Left renal pelvis (tissue), 4 donors: Measurements from ENCODE around the gene PRR20D. TPM values are rescaled to one million over a fixed set of nuclear protein-coding genes. Genes with fewer than 3 reads are reported as not detected.
"Not testable (repeated sequence)": the region's sequence is repeated elsewhere in the genome, so short reads cannot be mapped to it uniquely, and the experiment has no call there.

Source experiments
- DNase-seq, 4 donors: peaks; one replicate each; pipeline ENCODE4 v3.0.0-alpha.2; 2013; ENCODE audit warnings: low read depth in 4 of 4, low spot score in 3 of 4
- polyA plus RNA-seq, 4 donors: library from polyadenylated mRNA; unstranded; fragments of 120-200 nt; gene quantifications; one replicate each; pipeline ENCODE4 v1.2.1, GENCODE V29; 2013; ENCODE audit not compliant: insufficient read length in 4 of 4

Gene PRR20D
- polyA plus RNA-seq: not detected

DNA sequence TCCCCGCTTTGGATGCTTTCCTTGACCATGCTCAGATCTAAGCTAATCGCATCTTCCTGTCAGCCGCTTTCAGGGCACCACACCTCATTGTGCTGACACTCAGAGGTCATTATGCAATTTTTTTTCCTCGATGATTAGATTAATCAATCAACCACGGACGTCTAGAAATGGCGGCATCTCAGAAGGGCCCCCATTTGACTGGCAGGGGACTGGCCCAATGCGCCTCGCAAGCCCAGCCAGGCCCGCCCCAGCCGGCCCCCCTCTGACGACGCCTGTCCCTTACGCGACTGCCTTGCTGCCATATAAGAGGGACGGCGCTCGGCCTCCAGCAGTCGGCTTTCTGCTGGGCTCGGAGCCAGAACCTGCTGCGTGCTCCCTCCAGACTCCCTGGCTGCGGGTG is at the start of gene PRR20D:
PRR20D (plus strand) TSS at position 301 of the 400 bp plus-strand sequence. CDS start 387 bp downstream, outside the sequence.
- not testable (repeated sequence) for DNase-seq

DNA sequence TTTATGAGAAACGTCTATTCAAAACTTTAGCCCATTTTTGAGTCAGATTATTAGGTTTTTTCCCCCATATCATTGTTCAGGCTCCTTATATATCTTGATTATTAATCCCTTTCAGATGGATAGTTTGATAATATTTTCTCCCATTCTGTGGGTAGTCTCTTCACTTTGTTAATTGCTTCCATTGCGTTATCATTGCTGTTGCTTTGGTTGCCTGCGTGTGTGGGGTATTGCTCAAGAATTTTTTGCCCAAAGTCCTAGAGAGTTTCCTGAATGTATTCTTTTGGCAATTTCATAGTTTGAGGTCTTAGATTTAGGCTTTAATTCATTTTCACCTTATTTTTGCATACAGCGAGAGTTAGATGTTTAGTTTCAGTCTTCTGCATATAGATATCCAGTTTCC is 45.5 kb upstream of the PRR20D start:
- DNase-seq: no peak

DNA sequence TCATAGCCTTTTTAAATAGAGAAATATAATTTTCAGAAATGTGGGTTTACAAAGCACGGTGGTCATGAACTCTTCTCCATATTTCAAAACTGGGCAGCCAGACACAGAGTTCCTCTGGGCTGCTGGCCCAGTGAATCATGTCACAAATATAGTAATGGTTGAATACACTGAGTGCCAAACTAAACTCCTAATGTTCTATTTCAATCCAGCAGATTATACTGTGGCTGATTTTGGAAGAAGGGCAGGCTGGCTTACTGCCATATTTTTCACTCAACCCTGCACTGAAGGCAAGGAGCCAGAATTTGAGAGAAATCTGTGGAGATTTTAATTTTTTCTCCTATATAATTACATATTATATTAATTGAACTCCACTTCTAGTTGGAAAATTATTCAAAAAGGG is 36.8 kb upstream of the PRR20D start:
- DNase-seq: no peak

DNA sequence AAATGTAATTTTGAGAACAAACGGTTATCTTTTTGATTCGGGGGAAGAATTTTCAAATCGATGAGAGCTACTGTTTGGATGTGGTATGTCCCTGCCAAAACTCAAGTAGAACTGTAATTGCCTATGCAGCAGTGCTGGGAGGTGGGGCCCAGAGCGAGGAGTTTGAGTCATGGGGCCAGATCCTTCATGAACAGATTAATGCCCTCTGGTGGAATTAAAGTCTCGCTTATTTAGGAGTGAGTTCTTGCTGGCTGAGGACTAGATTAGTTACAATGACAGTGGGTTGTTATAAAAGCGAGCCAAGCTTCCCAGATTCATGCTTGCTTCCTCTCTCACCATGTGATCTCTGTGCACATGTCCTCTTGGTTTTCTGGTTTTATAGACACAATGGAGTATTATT is 31.5 kb upstream of the PRR20D start:
- no peak for DNase-seq

DNA sequence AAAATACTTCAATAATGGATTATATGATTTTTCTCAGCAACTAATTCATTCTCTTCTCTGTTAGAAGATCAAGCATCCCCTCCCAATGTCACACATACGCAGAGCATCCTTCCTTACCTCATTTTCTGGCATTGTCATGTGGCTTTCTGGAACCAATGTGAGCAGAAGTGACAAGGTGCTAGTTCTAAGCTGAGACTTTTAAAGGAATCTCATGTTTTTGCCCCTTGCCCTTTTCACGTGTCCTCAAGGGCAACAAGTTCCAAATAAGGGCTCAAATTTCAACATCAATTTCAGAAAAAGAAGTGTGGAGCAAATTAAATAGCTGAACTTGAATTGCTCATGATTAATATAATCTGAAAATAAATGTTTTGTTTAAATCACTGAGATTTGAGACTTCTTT is 24.3 kb upstream of the PRR20D start:
- no peak for DNase-seq

DNA sequence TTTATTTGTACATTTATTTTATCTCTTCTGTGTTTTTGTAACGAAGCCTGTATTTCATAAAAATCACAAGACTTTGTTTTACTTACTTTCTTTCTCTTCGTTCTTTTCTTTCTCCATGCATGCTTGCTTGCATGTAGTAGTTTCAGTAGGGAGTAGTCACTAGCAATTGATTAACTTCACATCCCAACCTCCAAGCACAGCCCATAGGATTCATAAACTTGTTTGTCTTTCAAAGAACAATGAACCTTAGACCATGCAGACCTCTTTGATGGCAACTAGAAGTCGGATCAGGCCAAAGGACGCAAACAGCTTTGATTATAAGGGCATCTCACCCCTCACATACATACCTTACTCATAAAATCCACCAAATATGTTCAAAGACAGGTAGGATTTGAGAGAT is 22.8 kb upstream of the PRR20D start:
- DNase-seq: no peak

DNA sequence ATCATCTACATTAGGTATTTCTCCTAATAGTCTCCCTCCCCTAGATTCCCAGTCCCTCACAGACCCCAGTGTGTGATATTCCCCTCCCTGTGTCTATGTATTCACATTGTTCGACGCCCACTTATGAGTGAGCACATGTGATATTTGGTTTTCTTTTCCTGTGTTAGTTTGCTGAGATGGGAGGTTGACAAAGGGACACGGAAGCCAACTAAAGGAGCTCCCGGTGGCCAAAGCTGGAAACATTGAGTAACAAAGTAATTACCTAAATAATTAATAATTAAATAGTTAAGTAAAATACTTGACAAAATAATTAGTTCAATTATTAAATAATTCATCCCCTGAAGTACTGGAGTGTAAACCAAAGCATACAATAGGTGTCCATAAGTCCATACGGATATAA is 21.4 kb upstream of the PRR20D start:
- DNase-seq: no peak

DNA sequence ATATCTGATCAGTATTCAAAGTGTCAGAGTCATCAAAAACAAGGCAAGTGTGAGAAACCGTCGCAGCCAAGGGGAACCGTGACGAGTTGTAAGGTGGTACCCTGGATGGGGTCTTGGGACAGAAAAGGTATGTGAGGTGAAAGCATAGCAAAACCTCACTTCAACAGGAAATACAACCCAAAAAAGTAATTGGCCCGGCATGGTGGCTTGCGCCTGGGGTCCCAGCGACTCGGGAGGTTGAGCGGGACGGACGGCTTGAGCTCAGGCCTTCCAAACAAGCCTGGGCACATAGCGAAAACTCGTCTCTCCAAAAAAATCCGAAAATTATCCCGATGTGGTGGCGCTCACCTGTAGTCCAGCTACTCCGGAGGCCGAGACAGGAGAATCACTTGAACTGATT is 20.7 kb upstream of the PRR20D start:
- DNase-seq: not testable (repeated sequence)

DNA sequence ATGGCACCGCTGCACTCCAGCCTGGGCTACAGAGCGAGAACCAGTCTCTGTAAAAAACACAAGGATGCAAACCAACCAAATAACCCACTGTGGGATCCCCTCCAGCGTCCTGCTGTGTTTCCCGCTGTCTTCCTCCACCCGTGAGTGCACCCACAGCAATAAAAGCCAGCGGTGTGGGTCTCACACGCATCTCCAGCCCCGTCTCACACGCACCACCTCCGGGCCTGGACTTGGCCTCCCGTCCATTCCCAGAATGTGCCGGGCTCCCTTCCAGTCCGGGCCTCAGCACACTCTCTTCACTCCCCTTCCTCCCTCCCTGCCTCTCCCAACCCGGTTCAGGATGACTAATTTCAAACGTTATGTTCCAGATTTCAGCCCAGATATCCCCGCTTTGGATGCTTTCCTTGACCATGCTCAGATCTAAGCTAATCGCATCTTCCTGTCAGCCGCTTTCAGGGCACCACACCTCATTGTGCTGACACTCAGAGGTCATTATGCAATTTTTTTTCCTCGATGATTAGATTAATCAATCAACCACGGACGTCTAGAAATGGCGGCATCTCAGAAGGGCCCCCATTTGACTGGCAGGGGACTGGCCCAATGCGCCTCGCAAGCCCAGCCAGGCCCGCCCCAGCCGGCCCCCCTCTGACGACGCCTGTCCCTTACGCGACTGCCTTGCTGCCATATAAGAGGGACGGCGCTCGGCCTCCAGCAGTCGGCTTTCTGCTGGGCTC is 20.0 kb upstream of the PRR20D start, which contains the start of gene PRR20A:
PRR20A (plus strand) TSS at position 684 of the 734 bp plus-strand sequence. CDS start 387 bp downstream, outside the sequence.
- DNase-seq: not testable (repeated sequence)

DNA sequence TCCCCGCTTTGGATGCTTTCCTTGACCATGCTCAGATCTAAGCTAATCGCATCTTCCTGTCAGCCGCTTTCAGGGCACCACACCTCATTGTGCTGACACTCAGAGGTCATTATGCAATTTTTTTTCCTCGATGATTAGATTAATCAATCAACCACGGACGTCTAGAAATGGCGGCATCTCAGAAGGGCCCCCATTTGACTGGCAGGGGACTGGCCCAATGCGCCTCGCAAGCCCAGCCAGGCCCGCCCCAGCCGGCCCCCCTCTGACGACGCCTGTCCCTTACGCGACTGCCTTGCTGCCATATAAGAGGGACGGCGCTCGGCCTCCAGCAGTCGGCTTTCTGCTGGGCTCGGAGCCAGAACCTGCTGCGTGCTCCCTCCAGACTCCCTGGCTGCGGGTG is 13.2 kb upstream of the PRR20D start, which contains the start of gene PRR20B:
PRR20B (plus strand) TSS at position 301 of the 400 bp plus-strand sequence. CDS start 387 bp downstream, outside the sequence.
- not testable (repeated sequence) for DNase-seq

DNA sequence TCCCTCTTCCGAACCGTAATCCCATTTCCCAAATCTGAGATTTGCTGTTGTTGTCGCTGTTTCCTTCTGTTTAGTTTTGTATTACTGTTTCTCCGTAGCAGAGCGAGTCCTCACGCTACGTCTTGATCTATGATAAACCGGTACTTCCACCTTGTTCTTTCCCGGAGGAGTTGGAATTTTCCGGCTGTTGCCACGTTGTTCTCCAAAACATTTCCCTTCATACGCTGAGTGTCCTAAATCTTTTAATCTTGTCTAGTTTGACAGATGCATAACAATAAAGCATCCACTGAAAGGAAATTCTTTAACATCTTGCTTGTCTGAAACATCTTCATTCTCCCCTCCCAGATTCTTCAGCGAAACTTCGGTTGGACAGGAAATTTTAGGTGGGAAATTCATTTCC is 12.3 kb upstream of the PRR20D start:
- DNase-seq: not testable (repeated sequence)

DNA sequence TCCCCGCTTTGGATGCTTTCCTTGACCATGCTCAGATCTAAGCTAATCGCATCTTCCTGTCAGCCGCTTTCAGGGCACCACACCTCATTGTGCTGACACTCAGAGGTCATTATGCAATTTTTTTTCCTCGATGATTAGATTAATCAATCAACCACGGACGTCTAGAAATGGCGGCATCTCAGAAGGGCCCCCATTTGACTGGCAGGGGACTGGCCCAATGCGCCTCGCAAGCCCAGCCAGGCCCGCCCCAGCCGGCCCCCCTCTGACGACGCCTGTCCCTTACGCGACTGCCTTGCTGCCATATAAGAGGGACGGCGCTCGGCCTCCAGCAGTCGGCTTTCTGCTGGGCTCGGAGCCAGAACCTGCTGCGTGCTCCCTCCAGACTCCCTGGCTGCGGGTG is 6.7 kb upstream of the PRR20D start, which contains the start of gene PRR20C:
PRR20C (plus strand) TSS at position 301 of the 400 bp plus-strand sequence. CDS start 387 bp downstream, outside the sequence.
- DNase-seq: not testable (repeated sequence)

DNA sequence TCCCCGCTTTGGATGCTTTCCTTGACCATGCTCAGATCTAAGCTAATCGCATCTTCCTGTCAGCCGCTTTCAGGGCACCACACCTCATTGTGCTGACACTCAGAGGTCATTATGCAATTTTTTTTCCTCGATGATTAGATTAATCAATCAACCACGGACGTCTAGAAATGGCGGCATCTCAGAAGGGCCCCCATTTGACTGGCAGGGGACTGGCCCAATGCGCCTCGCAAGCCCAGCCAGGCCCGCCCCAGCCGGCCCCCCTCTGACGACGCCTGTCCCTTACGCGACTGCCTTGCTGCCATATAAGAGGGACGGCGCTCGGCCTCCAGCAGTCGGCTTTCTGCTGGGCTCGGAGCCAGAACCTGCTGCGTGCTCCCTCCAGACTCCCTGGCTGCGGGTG is 6.5 kb downstream of the PRR20D start, which contains the start of gene PRR20E:
PRR20E (plus strand) TSS at position 301 of the 400 bp plus-strand sequence. CDS start 387 bp downstream, outside the sequence.
- not testable (repeated sequence) for DNase-seq

DNA sequence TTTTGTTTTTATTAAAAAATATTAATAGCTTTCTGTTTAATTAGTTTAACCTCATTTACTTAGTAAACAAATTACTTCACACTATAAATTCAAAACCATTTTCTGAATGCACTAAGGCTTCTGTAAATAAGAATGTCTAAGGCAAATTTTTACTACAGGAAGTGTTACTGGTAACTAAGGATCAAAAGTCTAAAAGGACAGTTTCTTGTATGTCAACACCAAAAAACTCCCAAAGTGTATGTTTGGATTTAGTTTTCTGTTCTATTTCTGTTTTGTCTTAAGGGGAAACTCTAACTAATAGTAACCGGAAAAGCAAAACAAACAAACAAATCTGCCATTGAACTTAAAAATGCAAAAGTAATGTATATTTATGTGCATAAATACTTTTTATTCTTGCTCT is 31.2 kb downstream of the PRR20D start:
- DNase-seq: no peak

DNA sequence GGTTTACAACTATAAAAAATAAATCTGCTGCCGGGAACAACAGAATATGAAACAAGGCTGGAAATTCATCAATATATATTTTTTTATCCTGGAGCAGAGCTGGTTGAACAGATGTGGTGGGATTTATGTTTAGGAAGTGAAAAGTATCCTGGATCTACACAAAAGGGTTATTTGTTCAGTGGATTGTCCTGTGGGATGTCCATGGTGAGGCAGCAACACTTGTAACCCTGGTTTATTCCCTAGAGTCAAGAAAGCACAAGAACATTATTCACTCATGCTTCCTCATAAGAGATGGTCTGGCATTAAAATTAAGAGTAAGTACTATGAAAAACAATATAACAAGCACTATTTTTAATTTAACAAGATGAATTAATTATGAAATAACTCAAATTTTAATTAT is 52.6 kb downstream of the PRR20D start:
- no peak for DNase-seq

Other genes starting within 250 kb of the PRR20D start
- not detected for gene PRR20A, start 19.7 kb upstream of the PRR20D start, polyA plus RNA-seq
- not detected for gene PRR20B, start 13.1 kb upstream of the PRR20D start, polyA plus RNA-seq
- gene PRR20C, start 6.6 kb upstream of the PRR20D start, polyA plus RNA-seq: not detected
- gene PRR20E, start 6.6 kb downstream of the PRR20D start, polyA plus RNA-seq: not detected